ENCODE data around the gene FAF1.

DNA sequence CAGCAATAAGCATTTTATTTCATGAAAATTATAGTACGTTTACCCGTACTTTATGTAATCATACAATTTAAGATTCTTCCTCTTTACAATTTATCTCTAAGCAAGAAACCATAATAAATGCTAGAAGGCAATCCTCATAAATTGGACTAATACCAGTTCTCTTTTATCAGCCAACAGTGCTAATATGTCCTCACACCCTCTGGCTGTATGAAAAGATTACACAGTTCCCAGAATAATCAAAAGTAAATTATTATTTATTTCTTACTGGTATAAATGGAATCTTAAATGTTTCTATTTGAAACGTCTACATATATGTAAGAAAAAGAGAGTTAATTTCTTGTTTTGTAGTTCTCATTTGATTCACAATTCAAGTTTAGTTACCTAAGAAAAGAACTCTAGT, 6.9 kb upstream of the FAF1 start:
- TF ChIP-seq POLR2A (IDR thresholded peaks at IDR 0.05; ENCODE audit: extremely low read depth, insufficient read length): no peak
- TF ChIP-seq, protein P1, sequence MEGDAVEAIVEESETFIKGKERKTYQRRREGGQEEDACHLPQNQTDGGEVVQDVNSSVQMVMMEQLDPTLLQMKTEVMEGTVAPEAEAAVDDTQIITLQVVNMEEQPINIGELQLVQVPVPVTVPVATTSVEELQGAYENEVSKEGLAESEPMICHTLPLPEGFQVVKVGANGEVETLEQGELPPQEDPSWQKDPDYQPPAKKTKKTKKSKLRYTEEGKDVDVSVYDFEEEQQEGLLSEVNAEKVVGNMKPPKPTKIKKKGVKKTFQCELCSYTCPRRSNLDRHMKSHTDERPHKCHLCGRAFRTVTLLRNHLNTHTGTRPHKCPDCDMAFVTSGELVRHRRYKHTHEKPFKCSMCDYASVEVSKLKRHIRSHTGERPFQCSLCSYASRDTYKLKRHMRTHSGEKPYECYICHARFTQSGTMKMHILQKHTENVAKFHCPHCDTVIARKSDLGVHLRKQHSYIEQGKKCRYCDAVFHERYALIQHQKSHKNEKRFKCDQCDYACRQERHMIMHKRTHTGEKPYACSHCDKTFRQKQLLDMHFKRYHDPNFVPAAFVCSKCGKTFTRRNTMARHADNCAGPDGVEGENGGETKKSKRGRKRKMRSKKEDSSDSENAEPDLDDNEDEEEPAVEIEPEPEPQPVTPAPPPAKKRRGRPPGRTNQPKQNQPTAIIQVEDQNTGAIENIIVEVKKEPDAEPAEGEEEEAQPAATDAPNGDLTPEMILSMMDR (IDR thresholded peaks at IDR 0.05; ENCODE audit: low read depth, low read length): no peak
- TF ChIP-seq, protein P2, sequence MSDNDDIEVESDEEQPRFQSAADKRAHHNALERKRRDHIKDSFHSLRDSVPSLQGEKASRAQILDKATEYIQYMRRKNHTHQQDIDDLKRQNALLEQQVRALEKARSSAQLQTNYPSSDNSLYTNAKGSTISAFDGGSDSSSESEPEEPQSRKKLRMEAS (IDR thresholded peaks at IDR 0.05; ENCODE audit: low read depth, low read length): no peak
- TF ChIP-seq MYC (IDR thresholded peaks at IDR 0.05; ENCODE audit: low read depth, low read length): no peak
